ENCODE measurements around the gene LARGE1. TPM values are rescaled to one million over a fixed set of nuclear protein-coding genes. Genes with fewer than 3 reads are reported as not detected.

Gene LARGE1
- total and polyA plus RNA-seq, 2 of the 13 experiments (the other 11 are each of a cell fraction or from before 2014, with no cell fraction given), result 8.4 to 11.0 TPM

GRCh38 chr22:33720166-33720878 lies 200.0 kb downstream of the LARGE1 start (continued):
- TF ChIP-seq ZMYM4 (CRISPR knock-in tag; IDR thresholded peaks at IDR 0.05) (peak; percentile 34; the same call in 1 of the 2 replicates), HNF4A (CRISPR knock-in tag; IDR thresholded peaks at IDR 0.05) (peak; percentile 84), ZNF546 (CRISPR knock-in tag; conservative IDR thresholded peaks at IDR 0.05) (no peak), ZFX (CRISPR knock-in tag; IDR thresholded peaks at IDR 0.05; ENCODE audit: low read depth) (0 out of 2 replicates have a peak, but pooled peaks have one; percentile 42), LBX2 (CRISPR knock-in tag; IDR thresholded peaks at IDR 0.05; ENCODE audit: borderline replicate concordance) (no peak), ZNF12 (CRISPR knock-in tag; IDR thresholded peaks at IDR 0.05) (peak; percentile 51; the same call in 1 of the 2 replicates), CREM (IDR thresholded peaks at IDR 0.05) (no peak), CREM (CRISPR knock-in tag; IDR thresholded peaks at IDR 0.05) (no peak), TEAD3 (CRISPR knock-in tag; optimal IDR thresholded peaks at IDR 0.05; ENCODE audit: borderline replicate concordance) (peak; percentile 48), TEF (CRISPR knock-in tag; IDR thresholded peaks at IDR 0.05) (peak; percentile 67; the same call in 1 of the 2 replicates), GATAD2A (CRISPR knock-in tag; IDR thresholded peaks at IDR 0.05) (0 out of 2 replicates have a peak, but pooled peaks have one; percentile 34)
- TF ChIP-seq, protein P1, sequence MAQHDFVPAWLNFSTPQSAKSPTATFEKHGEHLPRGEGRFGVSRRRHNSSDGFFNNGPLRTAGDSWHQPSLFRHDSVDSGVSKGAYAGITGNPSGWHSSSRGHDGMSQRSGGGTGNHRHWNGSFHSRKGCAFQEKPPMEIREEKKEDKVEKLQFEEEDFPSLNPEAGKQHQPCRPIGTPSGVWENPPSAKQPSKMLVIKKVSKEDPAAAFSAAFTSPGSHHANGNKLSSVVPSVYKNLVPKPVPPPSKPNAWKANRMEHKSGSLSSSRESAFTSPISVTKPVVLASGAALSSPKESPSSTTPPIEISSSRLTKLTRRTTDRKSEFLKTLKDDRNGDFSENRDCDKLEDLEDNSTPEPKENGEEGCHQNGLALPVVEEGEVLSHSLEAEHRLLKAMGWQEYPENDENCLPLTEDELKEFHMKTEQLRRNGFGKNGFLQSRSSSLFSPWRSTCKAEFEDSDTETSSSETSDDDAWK (CRISPR knock-in tag; IDR thresholded peaks at IDR 0.05), result no peak
